Spleen (tissue), 7 donors: ENCODE data around the gene PIGV.
A peak's percentile ranks its signal among the peaks of the same experiment; 100 is the strongest.

Experiments
- POLR2AphosphoS5 ChIP-seq, 3 donors: sonication (generic); formaldehyde crosslinking; IDR thresholded peaks; one replicate each; pipeline ENCODE4 v1.5.1; 2017; ENCODE audit warnings: antibody characterized with exemption in 3 of 3
- TF ChIP-seq, protein P1 (sequence below), 11 experiments: fragments of 200-600 bp in 7 of 11; fragments of 450-650 bp in 4 of 11; sonication (generic) in 4 of 11; IDR thresholded peaks in 8 of 11; conservative IDR thresholded peaks in 3 of 11; 1 replicate in 7 of 11; 2 replicates in 4 of 11; pipeline versions ENCODE4 v1.4.0 to v1.8.0; 2016 to 2021; ENCODE audit warnings: antibody characterized with exemption in 11 of 11, inconsistent platforms in 4 of 11, mild to moderate bottlenecking in 1 of 11
- donor health status: DM: no; HTN: no; CAD: no; lungs with moderate emphysema.
- donor health status: DM: no; HTN: no; CAD: no.
- donor health status: DM: no; HTN: no; CAD: no.

DNA sequence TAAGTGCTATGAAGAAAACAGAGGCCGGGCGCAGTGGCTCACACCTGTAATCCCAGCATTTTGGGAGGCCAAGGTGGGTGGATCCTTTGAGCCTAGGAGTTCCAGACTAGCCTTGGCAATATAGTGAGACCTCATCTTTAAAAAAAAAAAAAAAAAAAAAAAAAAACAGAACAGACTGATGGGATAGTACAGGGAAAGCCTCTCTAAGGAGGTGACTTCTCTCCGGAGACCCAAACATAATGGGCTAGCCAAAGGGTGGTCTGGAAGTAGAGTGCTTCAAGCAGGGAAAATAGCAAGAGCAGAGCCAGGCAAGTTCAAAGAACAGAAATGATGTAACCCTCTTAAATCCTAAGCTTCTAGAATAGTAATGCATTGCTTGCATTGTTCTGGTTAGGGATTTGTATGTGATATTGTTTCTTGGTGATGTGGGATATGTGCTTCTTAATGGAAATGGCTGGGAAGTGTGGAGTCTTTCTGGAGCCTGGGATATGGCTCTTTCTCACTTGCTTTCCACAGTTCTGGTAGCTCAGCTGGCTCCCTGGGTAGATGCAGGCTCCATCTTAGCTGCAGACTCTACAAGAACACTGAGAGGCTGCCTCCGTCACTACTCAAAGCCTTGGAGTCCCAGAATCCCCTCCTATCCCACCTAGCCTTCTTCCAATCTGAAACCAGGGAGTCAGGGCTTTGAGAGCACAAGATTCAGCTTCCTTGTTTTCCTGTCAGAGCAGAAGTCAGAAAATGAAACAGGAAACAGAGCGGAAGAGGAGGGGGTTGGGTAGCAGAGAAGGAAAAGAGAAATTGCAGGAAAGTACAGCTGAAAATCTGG is 1.9 kb upstream of the PIGV start:
- TF ChIP-seq, protein P1, sequence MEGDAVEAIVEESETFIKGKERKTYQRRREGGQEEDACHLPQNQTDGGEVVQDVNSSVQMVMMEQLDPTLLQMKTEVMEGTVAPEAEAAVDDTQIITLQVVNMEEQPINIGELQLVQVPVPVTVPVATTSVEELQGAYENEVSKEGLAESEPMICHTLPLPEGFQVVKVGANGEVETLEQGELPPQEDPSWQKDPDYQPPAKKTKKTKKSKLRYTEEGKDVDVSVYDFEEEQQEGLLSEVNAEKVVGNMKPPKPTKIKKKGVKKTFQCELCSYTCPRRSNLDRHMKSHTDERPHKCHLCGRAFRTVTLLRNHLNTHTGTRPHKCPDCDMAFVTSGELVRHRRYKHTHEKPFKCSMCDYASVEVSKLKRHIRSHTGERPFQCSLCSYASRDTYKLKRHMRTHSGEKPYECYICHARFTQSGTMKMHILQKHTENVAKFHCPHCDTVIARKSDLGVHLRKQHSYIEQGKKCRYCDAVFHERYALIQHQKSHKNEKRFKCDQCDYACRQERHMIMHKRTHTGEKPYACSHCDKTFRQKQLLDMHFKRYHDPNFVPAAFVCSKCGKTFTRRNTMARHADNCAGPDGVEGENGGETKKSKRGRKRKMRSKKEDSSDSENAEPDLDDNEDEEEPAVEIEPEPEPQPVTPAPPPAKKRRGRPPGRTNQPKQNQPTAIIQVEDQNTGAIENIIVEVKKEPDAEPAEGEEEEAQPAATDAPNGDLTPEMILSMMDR (IDR thresholded peaks at IDR 0.05 in 8 of 11, conservative IDR thresholded peaks at IDR 0.05 in 3 of 11) = no peak
- TF ChIP-seq POLR2AphosphoS5 (IDR thresholded peaks at IDR 0.05) = peak in 1 of 3 donors; percentile 62
